Panc1 (cell line): Measurements from ENCODE around the gene JADE3.

Experiments
- POLR2AphosphoS5 ChIP-seq: IDR thresholded peaks from 2 replicates; pipeline ENCODE4 v1.6.1; 2012; ENCODE audit warnings: mild to moderate bottlenecking, low read depth, low read length, moderate library complexity
- REST ChIP-seq, 2 experiments: IDR thresholded peaks; 2 replicates each; pipeline ENCODE4 v1.6.1; 2011 to 2012; ENCODE audit warnings: low read depth in 2 of 2, control low read depth in 1 of 2, low read length in 1 of 2, mild to moderate bottlenecking in 1 of 2, moderate library complexity in 1 of 2; ENCODE audit not compliant: insufficient read depth in 1 of 2
- TCF7L2 ChIP-seq: IDR thresholded peaks from 2 replicates; pipeline ENCODE4 v1.6.1; 2011; ENCODE audit warnings: mild to moderate bottlenecking, low read depth, low read length, inconsistent platforms
- TF ChIP-seq, protein P1 (sequence below): fragments of 450-650 bp; IDR thresholded peaks from 2 replicates; pipeline ENCODE4 v1.5.1; 2017; ENCODE audit warnings: mild to moderate bottlenecking

DNA sequence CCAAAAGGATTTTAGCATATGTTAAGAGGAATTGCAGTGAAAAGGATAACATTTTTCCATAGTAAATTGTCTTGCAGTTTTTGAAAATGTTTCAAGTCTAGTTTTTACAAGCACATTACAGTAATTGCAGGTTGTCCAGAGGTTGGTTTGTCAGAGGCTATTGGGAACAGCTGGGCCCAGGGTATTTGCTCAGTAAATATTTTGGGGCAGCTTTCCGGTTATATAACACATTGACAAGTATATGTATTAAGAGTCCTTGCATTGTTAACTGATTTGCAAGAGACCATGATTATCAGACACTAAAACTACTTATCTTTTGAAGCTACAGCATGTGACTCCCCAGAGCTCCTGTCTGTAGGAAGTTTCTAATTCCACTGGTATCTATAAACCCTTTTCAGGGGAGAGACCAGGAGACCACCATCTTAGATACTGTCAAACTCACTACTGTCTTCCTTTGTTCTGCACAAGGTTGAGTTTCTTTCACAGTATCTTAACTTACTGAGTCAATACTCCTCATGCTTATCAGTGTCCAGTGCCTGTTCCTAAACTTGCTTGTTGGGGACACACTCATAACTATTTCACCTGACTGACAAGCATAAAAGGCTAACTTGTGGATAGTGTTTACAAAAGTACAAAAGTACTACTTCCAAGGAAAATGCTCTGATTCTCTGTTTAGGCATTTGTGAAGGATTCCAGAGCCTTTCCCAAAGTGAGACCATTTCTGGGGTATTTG lies 147.1 kb downstream of the JADE3 start:
- TF ChIP-seq, protein P1, sequence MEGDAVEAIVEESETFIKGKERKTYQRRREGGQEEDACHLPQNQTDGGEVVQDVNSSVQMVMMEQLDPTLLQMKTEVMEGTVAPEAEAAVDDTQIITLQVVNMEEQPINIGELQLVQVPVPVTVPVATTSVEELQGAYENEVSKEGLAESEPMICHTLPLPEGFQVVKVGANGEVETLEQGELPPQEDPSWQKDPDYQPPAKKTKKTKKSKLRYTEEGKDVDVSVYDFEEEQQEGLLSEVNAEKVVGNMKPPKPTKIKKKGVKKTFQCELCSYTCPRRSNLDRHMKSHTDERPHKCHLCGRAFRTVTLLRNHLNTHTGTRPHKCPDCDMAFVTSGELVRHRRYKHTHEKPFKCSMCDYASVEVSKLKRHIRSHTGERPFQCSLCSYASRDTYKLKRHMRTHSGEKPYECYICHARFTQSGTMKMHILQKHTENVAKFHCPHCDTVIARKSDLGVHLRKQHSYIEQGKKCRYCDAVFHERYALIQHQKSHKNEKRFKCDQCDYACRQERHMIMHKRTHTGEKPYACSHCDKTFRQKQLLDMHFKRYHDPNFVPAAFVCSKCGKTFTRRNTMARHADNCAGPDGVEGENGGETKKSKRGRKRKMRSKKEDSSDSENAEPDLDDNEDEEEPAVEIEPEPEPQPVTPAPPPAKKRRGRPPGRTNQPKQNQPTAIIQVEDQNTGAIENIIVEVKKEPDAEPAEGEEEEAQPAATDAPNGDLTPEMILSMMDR, result no peak
- TF ChIP-seq POLR2AphosphoS5, result no peak
- TF ChIP-seq REST (IDR thresholded peaks at IDR 0.05; ENCODE audit: insufficient read depth in 1 of 2, low read depth in 2 of 2, low read length in 1 of 2), result no peak
- TF ChIP-seq TCF7L2, result no peak
